ENCODE results near the gene PTPRJ. TPM values are rescaled to one million over a fixed set of nuclear protein-coding genes. Genes with fewer than 3 reads are reported as not detected.

PTPRJ gene
- total RNA-seq, 2 donors from 2014 or later, result 26.5 to 37.4 TPM

DNA sequence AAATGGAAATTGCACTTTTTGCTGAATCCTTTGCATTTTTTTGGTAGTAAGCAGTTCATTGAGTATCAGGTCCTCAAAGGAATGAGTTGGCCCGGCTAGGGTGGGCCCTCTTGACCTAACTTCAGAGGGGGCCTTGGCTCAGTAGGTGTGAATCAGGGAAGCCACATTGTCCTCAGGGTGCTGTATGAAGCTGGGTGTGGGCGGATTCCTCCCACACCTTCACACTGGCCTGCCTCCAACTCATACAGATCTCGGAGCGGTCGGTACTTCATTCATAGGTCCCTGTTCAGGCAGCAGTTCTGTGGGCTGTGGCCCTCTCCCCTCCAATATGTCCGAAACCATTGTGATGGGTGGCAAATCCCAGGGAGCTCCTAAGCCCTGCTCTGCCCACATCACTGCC is 188.9 kb downstream of the PTPRJ start:
- no peaks in the 10 kb centered on the region for H3K27me3 ChIP-seq (ENCODE audit: control insufficient read depth, insufficient read depth, low read length, poor library complexity, severe bottlenecking)
- H3K9me3 ChIP-seq (ENCODE audit: control insufficient read depth, low read length), result no peaks in the 10 kb centered on the region
- no peak overlapping the region for H3K9ac ChIP-seq (ENCODE audit: extremely low read depth, low read length, poor library complexity, severe bottlenecking)
- no peaks in the 10 kb centered on the region for H3K4me1 ChIP-seq (ENCODE audit: control insufficient read depth, insufficient read depth, low read length)
- DNase-seq, result no peak
- no peaks in the 10 kb centered on the region for H3K27me3 Mint-ChIP-seq (ENCODE audit: insufficient read depth)
- peaks cover 18% of the 10 kb centered on the region for H3K36me3 ChIP-seq (ENCODE audit: control insufficient read depth, insufficient read depth, low read length)
- H3K36me3 Mint-ChIP-seq (ENCODE audit: low read depth), result peaks cover 35% of the 10 kb centered on the region
- H3K4me3 ChIP-seq (ENCODE audit: low read length), result no peak overlapping the region
- H3K27ac Mint-ChIP-seq, result no peak overlapping the region
- TF ChIP-seq, protein P1, sequence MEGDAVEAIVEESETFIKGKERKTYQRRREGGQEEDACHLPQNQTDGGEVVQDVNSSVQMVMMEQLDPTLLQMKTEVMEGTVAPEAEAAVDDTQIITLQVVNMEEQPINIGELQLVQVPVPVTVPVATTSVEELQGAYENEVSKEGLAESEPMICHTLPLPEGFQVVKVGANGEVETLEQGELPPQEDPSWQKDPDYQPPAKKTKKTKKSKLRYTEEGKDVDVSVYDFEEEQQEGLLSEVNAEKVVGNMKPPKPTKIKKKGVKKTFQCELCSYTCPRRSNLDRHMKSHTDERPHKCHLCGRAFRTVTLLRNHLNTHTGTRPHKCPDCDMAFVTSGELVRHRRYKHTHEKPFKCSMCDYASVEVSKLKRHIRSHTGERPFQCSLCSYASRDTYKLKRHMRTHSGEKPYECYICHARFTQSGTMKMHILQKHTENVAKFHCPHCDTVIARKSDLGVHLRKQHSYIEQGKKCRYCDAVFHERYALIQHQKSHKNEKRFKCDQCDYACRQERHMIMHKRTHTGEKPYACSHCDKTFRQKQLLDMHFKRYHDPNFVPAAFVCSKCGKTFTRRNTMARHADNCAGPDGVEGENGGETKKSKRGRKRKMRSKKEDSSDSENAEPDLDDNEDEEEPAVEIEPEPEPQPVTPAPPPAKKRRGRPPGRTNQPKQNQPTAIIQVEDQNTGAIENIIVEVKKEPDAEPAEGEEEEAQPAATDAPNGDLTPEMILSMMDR (conservative IDR thresholded peaks at IDR 0.05), result no peak
- no peak overlapping the region for H3K4me3 Mint-ChIP-seq
- H3K9me3 Mint-ChIP-seq, result no peaks in the 10 kb centered on the region
- no peaks in the 10 kb centered on the region for H3K4me1 Mint-ChIP-seq
- H3K27ac ChIP-seq (ENCODE audit: low read depth, low read length), result no peak overlapping the region
- 60 to 91% methylated on average over 1 to 6 of the region's 6 CpGs for WGBS, 2 experiments (ENCODE audit: insufficient coverage in 1 of 2, insufficient read length in 1 of 2)

DNA sequence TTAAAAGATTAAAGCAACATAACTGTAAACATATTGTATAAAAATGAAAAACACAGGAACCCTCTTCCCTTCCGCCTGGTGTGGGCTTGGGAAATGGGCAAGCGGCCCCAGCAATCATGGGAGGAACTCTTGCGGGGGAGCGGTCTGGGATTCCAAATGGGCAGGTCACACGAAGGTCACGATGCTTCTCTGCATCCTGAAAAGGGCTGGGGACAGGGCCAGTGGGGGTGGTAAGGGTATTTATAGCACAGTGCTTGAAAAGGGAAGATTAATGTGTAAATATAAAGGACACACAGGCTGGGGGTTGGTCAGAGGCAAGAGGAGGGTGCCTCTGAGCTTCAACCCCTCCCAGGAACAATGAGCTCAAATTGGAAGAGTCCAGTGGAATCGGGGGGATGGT is 189.4 kb downstream of the PTPRJ start:
- H3K27ac Mint-ChIP-seq, result no peak overlapping the region
- 91 to 93% methylated on average over 6 to 7 of the region's 7 CpGs for WGBS, 2 experiments (ENCODE audit: insufficient coverage in 1 of 2, insufficient read length in 1 of 2)

DNA sequence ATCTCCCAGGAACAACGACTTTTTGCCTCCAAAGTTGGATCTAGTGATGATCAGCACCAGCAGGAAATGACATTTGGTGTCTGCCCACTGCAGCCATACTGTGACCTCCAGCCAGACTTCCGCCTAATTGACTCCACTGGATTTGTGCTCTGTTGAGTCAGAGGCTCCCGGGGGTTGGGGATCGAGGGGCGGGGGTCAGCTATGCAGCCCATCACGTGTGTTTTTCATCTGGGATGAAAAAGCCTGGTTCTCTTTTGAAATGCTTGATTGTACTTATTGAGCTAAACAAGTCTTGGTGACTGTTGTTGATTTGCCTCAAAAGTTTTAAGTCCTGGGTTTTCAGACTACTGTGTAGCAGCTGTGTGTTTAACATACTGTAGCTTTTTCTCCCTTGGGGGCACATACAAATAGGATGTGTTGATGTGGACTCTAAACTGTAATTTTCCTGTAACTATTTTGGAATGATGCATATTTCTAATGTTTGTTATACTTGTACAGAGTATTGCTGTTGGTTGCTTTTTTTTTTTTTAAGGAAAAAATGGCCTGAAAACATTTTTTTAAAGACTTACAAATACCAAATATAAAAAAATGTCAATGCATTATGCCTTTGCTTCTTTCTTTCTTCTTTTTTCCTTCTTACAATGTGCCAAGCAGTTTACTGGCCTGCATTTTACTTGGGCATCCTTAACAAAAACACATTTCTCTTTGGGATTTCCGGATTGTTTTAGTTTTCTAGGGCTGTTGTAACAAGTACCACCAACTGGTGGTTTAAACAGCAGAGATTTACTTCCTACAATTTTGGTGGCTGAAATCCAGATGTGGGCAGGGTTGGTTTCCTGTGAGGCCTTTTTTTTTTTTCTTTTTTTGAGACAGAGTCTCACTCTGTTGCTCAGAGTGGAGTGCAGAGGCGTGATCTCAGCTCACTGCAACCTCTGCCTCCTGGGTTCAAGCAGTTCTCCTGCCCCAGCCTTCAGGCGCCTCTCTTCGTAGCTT is 190.2 kb downstream of the PTPRJ start:
- DNase-seq, result no peak
- Mint-ChIP-seq H3K9me3 (peaks cover 1% of the 10 kb centered on the region), H3K27ac (no peak overlapping the region), H3K4me1 (no peaks in the 10 kb centered on the region), H3K4me3 (no peak overlapping the region), H3K27me3 (ENCODE audit: insufficient read depth) (no peaks in the 10 kb centered on the region), H3K36me3 (ENCODE audit: low read depth) (peaks cover 26% of the 10 kb centered on the region)
- no peaks in the 10 kb centered on the region for H3K27me3 ChIP-seq (ENCODE audit: control insufficient read depth, insufficient read depth, low read length, poor library complexity, severe bottlenecking)
- no peaks in the 10 kb centered on the region for H3K4me1 ChIP-seq (ENCODE audit: control insufficient read depth, insufficient read depth, low read length)
- H3K4me3 ChIP-seq (ENCODE audit: low read length), result no peak overlapping the region
- peaks cover 10% of the 10 kb centered on the region for H3K36me3 ChIP-seq (ENCODE audit: control insufficient read depth, insufficient read depth, low read length)
- no peaks in the 10 kb centered on the region for H3K9me3 ChIP-seq (ENCODE audit: control insufficient read depth, low read length)
- TF ChIP-seq, protein P1 (conservative IDR thresholded peaks at IDR 0.05), result no peak
- WGBS, 2 experiments (ENCODE audit: insufficient coverage in 1 of 2, insufficient read length in 1 of 2), result 84 to 91% methylated on average over 8 to 10 of the region's 10 CpGs
- no peak overlapping the region for H3K9ac ChIP-seq (ENCODE audit: extremely low read depth, low read length, poor library complexity, severe bottlenecking)
- no peak overlapping the region for H3K27ac ChIP-seq (ENCODE audit: low read depth, low read length)

More for the DNA sequence above, 189.4 kb downstream of the PTPRJ start:
- peaks cover 17% of the 10 kb centered on the region for H3K36me3 ChIP-seq (ENCODE audit: control insufficient read depth, insufficient read depth, low read length)
- H3K27ac ChIP-seq (ENCODE audit: low read depth, low read length), result no peak overlapping the region
- no peaks in the 10 kb centered on the region for H3K27me3 Mint-ChIP-seq (ENCODE audit: insufficient read depth)
- no peaks in the 10 kb centered on the region for H3K27me3 ChIP-seq (ENCODE audit: control insufficient read depth, insufficient read depth, low read length, poor library complexity, severe bottlenecking)
- H3K4me1 ChIP-seq (ENCODE audit: control insufficient read depth, insufficient read depth, low read length), result no peaks in the 10 kb centered on the region
- no peak for DNase-seq
- no peak overlapping the region for H3K4me3 Mint-ChIP-seq
- no peaks in the 10 kb centered on the region for H3K9me3 ChIP-seq (ENCODE audit: control insufficient read depth, low read length)
- no peaks in the 10 kb centered on the region for H3K4me1 Mint-ChIP-seq
- H3K4me3 ChIP-seq (ENCODE audit: low read length), result no peak overlapping the region
- H3K9me3 Mint-ChIP-seq, result no peaks in the 10 kb centered on the region
- H3K36me3 Mint-ChIP-seq (ENCODE audit: low read depth), result peaks cover 34% of the 10 kb centered on the region
- no peak overlapping the region for H3K9ac ChIP-seq (ENCODE audit: extremely low read depth, low read length, poor library complexity, severe bottlenecking)
- TF ChIP-seq, protein P1 (conservative IDR thresholded peaks at IDR 0.05), result no peak

Data from endodermal cell (in vitro differentiated cells).